GM12878 (cell line): ENCODE results near the gene STK32A. TPM values are rescaled to one million over a fixed set of nuclear protein-coding genes. Genes with fewer than 3 reads are reported as not detected.

Source experiments
- ATAC-seq: fragments of 200-7000 bp; cut with Tn5 transposase; 3 replicates; pipeline ENCODE4 v1.9.1; 2020; ENCODE audit warnings: mild to moderate bottlenecking, moderate library complexity
- BruUV-seq: library from RNA; stranded (reverse); fragments of 400-500 nt; replicated peaks from 2 replicates; lab custom pipeline; 2021; lab: Mats Ljungman, UMichigan
- CTCF ChIA-PET: fragments of 300-600 bp; sonication (Branson Sonifier 250); formaldehyde crosslinking; extraction: SDS; loops from one replicate; lab custom pipeline; 2021; ENCODE audit warnings: inconsistent platforms; lab: Yijun Ruan, JAX
- POLR2A ChIA-PET: fragments of 350-600 bp; formaldehyde crosslinking; extraction: SDS; loops from one replicate; lab custom pipeline; 2021; ENCODE audit warnings: inconsistent platforms; lab: Charles Lee
- RAD21 ChIA-PET: fragments of 300-600 bp; sonication (Branson Sonifier 250); formaldehyde crosslinking; loops from one replicate; lab custom pipeline; 2023; ENCODE audit warnings: antibody characterized with exemption; ENCODE audit not compliant: unreplicated experiment; lab: Charles Lee
- SMC1A ChIA-PET: fragments of 300-600 bp; sonication (Branson Sonifier 250); formaldehyde crosslinking; loops from one replicate; lab custom pipeline; 2023; ENCODE audit not compliant: unreplicated experiment, uncharacterized antibody; lab: Charles Lee
- DNase-seq: peaks from one replicate; pipeline ENCODE4 v3.0.0-alpha.2; 2011; ENCODE audit warnings: low read depth, low spot score
- FAIRE-seq: peaks from 3 replicates; lab custom pipeline; 2011; peaks lifted over from hg19 to GRCh38; lab: Jason Lieb, UNC
- H2AFZ ChIP-seq: 2 replicates; pipeline ENCODE4 v1.6.0; 2011; ENCODE audit warnings: low read depth, low read length, control low read depth; ENCODE audit not compliant: control insufficient read depth
- H3K27ac ChIP-seq: 2 replicates; pipeline ENCODE4 v1.5.1; 2011; ENCODE audit warnings: control low read depth; ENCODE audit not compliant: control insufficient read depth, insufficient read depth
- H3K27me3 ChIP-seq, 2 experiments: replicated peaks in 1 of 2; 2 replicates each; pipeline versions ENCODE4 v1.6.0 to v1.6.1; 2011; ENCODE audit warnings: low read length in 1 of 2; ENCODE audit not compliant: control insufficient read depth in 2 of 2, insufficient read depth in 2 of 2
- H3K36me3 ChIP-seq, 2 experiments: 2 replicates each; pipeline ENCODE4 v1.5.1; 2011; ENCODE audit warnings: low read length in 1 of 2; ENCODE audit not compliant: control insufficient read depth in 2 of 2, insufficient read depth in 2 of 2
- H3K4me1 ChIP-seq: 2 replicates; pipeline ENCODE4 v1.6.1; 2011; ENCODE audit warnings: mild to moderate bottlenecking, low read length, moderate library complexity, mixed read lengths; ENCODE audit not compliant: control insufficient read depth, insufficient read depth
- H3K4me2 ChIP-seq: 2 replicates; pipeline ENCODE4 v1.6.0; 2011; ENCODE audit warnings: control low read depth; ENCODE audit not compliant: control insufficient read depth, insufficient read depth
- H3K4me3 ChIP-seq: fragments of 200-600 bp; sonication (generic); 2 replicates; pipeline ENCODE4 v1.5.1; 2016
- H3K79me2 ChIP-seq: 2 replicates; pipeline ENCODE4 v1.6.0; 2011; ENCODE audit warnings: low read length; ENCODE audit not compliant: control insufficient read depth, insufficient read depth
- H3K9ac ChIP-seq: 2 replicates; pipeline ENCODE4 v1.8.0; 2011; ENCODE audit warnings: low read length, control low read depth, mixed read lengths; ENCODE audit not compliant: control insufficient read depth, insufficient read depth
- H3K9me3 ChIP-seq: replicated peaks from 3 replicates; pipeline ENCODE4 v1.5.1; 2011; ENCODE audit warnings: mild to moderate bottlenecking, low read length; ENCODE audit not compliant: control insufficient read depth, insufficient read depth
- H4K20me1 ChIP-seq: 2 replicates; pipeline ENCODE4 v1.6.0; 2011; ENCODE audit not compliant: control insufficient read depth, insufficient read depth
- JUND ChIP-seq: IDR thresholded peaks from 2 replicates; pipeline ENCODE4 v1.6.1; 2012; ENCODE audit warnings: low read depth, mild to moderate bottlenecking, low read length, improper control_type of control experiment, moderate library complexity
- PKNOX1 ChIP-seq: fragments of 450-650 bp; IDR thresholded peaks from 2 replicates; pipeline ENCODE4 v1.6.1; 2016; ENCODE audit warnings: mild to moderate bottlenecking
- PRDM15 ChIP-seq: fragments of 450-650 bp; formaldehyde crosslinking; IDR thresholded peaks from 2 replicates; pipeline ENCODE4 v1.4.0; 2020; ENCODE audit warnings: mild to moderate bottlenecking, moderate library complexity
- RFX5 ChIP-seq: IDR thresholded peaks from 2 replicates; pipeline ENCODE4 v1.6.1; 2011; ENCODE audit warnings: low read depth, low read length, improper control_type of control experiment
- STAT1 ChIP-seq: fragments of 450-650 bp; conservative IDR thresholded peaks from 2 replicates; pipeline ENCODE4 v1.6.1; 2014; ENCODE audit warnings: antibody characterized with exemption, mild to moderate bottlenecking
- SUZ12 ChIP-seq: fragments of 200-600 bp; sonication (generic); IDR thresholded peaks from one replicate; pipeline ENCODE4 v1.6.1; 2018; ENCODE audit warnings: antibody characterized with exemption, mild to moderate bottlenecking; ENCODE audit not compliant: unreplicated experiment
- ZBTB40 ChIP-seq: fragments of 450-650 bp; IDR thresholded peaks from 2 replicates; pipeline ENCODE4 v1.6.1; 2016; ENCODE audit warnings: mild to moderate bottlenecking, moderate library complexity, borderline replicate concordance
- WGBS: methylation state at CpG from one replicate; pipeline ENCODE4 v1.1.6; 2016; ENCODE audit warnings: low lambda C conversion rate; ENCODE audit not compliant: insufficient replicate concordance, insufficient coverage; ENCODE audit errors: missing lambda C conversion rate; 5-methylcytosine and 5-hydroxymethylcytosine counted together
- in situ Hi-C: fragments of 300-500 bp; cut with MboI; formaldehyde crosslinking; loops from 9 replicates; pipeline ENCODE4 v1.14.3; 2018; ENCODE audit warnings: mixed read lengths
- intact Hi-C: fragments of 100-400 bp; cut with micrococcal nuclease; formaldehyde crosslinking; loops from one replicate; pipeline ENCODE4 v1.14.2; 2022; ENCODE audit not compliant: unreplicated experiment
- polyA plus RNA-seq, 11 experiments: library from polyadenylated mRNA; depleted of rRNA in 4 of 11; unstranded in 6 of 11; stranded (reverse) in 5 of 11; fragments of >200 nt; fragmentation: Nextera tagmentation in 4 of 11; fragmentation: Illumina TruSeq in 1 of 11; extraction: Ambion mirVana in 4 of 11; extraction: Trizol in 1 of 11; gene quantifications; 1 replicate in 1 of 11; 2 replicates in 10 of 11; pipeline versions ENCODE4 v1.2.1 to v1.2.3, GENCODE V29; 2011 to 2016; ENCODE audit warnings: inconsistent platforms in 2 of 11, missing spikeins in 2 of 11, low read depth in 1 of 11
- total RNA-seq, 4 experiments: library from RNA; depleted of rRNA in 3 of 4; stranded (reverse); fragments of >200 nt in 3 of 4; fragmentation: Illumina TruSeq in 1 of 4; extraction: Trizol in 1 of 4; gene quantifications; 2 replicates each; pipeline versions ENCODE4 v1.2.1 to v1.2.3, GENCODE V29; 2013 to 2021

The STK32A gene
- total and polyA plus RNA-seq, 10 of the 15 experiments (the other 5 are each of a cell fraction or from before 2014, with no cell fraction given) = under 0.01 to 0.10 TPM; not detected in 8

- intact Hi-C loops (no loop called here), in situ Hi-C loops (no loop called here)
- DNase-seq (no peak), FAIRE-seq (no peak), ATAC-seq (no peak)
- Histone ChIP-seq H2AFZ (no peak overlapping the region), H3K9ac (no peak overlapping the region), H3K27ac (no peak overlapping the region), H3K4me3 (no peak overlapping the region), H3K79me2 (no peaks in the 10 kb centered on the region), H3K36me3 (no peaks in the 10 kb centered on the region), H3K27me3 (no peaks in the 10 kb centered on the region), H3K9me3 (no peaks in the 10 kb centered on the region), H3K4me2 (no peak overlapping the region), H3K4me1 (no peaks in the 10 kb centered on the region), H4K20me1 (no peaks in the 10 kb centered on the region)
- ChIA-PET CTCF (interaction anchor here (0.6 to 1.6 kb wide), 3 partner anchors 15 to 873 kb away, joined by 3 read pairs; no protein-coding TSS in a partner anchor), POLR2A (no interaction called here), RAD21 (no interaction called here), SMC1A (no interaction called here)
- TF ChIP-seq PKNOX1 (no peak), STAT1 (no peak), SUZ12 (no peak), ZBTB40 (no peak), RFX5 (no peak), PRDM15 (CRISPR knock-in tag) (no peak), JUND (no peak)
- BruUV-seq = no TSS peak
- WGBS = 0% methylated on average over 2 of the region's 2 CpGs
Observed at GRCh38 chr5:147412561-147412960, 177.7 kb downstream of the STK32A start.
